KOPT-K1 (cell line): ENCODE data around the gene TUBA1C.
"Not testable (repeated sequence)": the region's sequence is repeated elsewhere in the genome, so short reads cannot be mapped to it uniquely, and the experiment has no call there.

Experiments used
- H3K27ac ChIP-seq: fragments of 200-600 bp; sonication (generic); 2 replicates; pipeline ENCODE4 v1.5.1; 2016; ENCODE audit warnings: antibody characterized with exemption, mild to moderate bottlenecking, low read depth, low read length; ENCODE audit not compliant: poor library complexity, severe bottlenecking
- H3K36me3 ChIP-seq: fragments of 200-600 bp; sonication (generic); 2 replicates; pipeline ENCODE4 v1.5.1; 2017; ENCODE audit warnings: antibody characterized with exemption, mild to moderate bottlenecking, low read length, moderate library complexity; ENCODE audit not compliant: insufficient read depth
- H3K9me3 ChIP-seq: fragments of 200-600 bp; sonication (generic); 2 replicates; pipeline ENCODE4 v1.5.1; 2017; ENCODE audit warnings: antibody characterized with exemption, low read length, mild to moderate bottlenecking; ENCODE audit not compliant: insufficient read depth, poor library complexity, severe bottlenecking

Gene TUBA1C

GRCh38 chr12:49236423-49236822 lies 28.5 kb upstream of the TUBA1C start:
- Histone ChIP-seq H3K27ac (no peak overlapping the region), H3K9me3 (no peaks in the 10 kb centered on the region), H3K36me3 (no peaks in the 10 kb centered on the region)

- no peaks in the 10 kb centered on the region for H3K36me3 ChIP-seq
- no peak overlapping the region for H3K27ac ChIP-seq
- no peaks in the 10 kb centered on the region for H3K9me3 ChIP-seq
These were observed 21.3 kb upstream of the TUBA1C start for GRCh38 chr12:49243631-49244030.

GRCh38 chr12:49244176-49244575 lies 20.7 kb upstream of the TUBA1C start:
- Histone ChIP-seq H3K9me3 (no peaks in the 10 kb centered on the region), H3K36me3 (no peaks in the 10 kb centered on the region), H3K27ac (no peak overlapping the region)

- H3K27ac ChIP-seq, result no peak overlapping the region
- H3K36me3 ChIP-seq, result no peaks in the 10 kb centered on the region
- no peaks in the 10 kb centered on the region for H3K9me3 ChIP-seq
These were observed 13.5 kb upstream of the TUBA1C start for GRCh38 chr12:49251357-49251756.

- no peaks in the 10 kb centered on the region for H3K9me3 ChIP-seq
- no peaks in the 10 kb centered on the region for H3K36me3 ChIP-seq
- no peak overlapping the region for H3K27ac ChIP-seq
These were observed 11.8 kb upstream of the TUBA1C start for GRCh38 chr12:49253033-49253623.

- H3K27ac ChIP-seq, H3K9me3 ChIP-seq, H3K36me3 ChIP-seq: not testable (repeated sequence)
These were observed 9.4 kb upstream of the TUBA1C start for GRCh38 chr12:49255456-49255855.

- Histone ChIP-seq H3K36me3 (no peaks in the 10 kb centered on the region), H3K27ac (no peak overlapping the region), H3K9me3 (no peaks in the 10 kb centered on the region)
These were observed 8.8 kb upstream of the TUBA1C start for GRCh38 chr12:49255857-49256637.

- H3K27ac ChIP-seq, H3K9me3 ChIP-seq, H3K36me3 ChIP-seq: not testable (repeated sequence)
These were observed 7.2 kb upstream of the TUBA1C start for GRCh38 chr12:49257508-49258184.

GRCh38 chr12:49259452-49259851 lies 5.4 kb upstream of the TUBA1C start:
- no peaks in the 10 kb centered on the region for H3K9me3 ChIP-seq
- H3K36me3 ChIP-seq, result no peaks in the 10 kb centered on the region
- no peak overlapping the region for H3K27ac ChIP-seq

GRCh38 chr12:49260166-49260565 lies 4.7 kb upstream of the TUBA1C start:
- no peak overlapping the region for H3K27ac ChIP-seq
- no peaks in the 10 kb centered on the region for H3K36me3 ChIP-seq

GRCh38 chr12:49260571-49261363 lies 4.1 kb upstream of the TUBA1C start:
- Histone ChIP-seq H3K9me3 (no peaks in the 10 kb centered on the region), H3K36me3 (no peaks in the 10 kb centered on the region), H3K27ac (no peak overlapping the region)

More at GRCh38 chr12:49260166-49260565, 4.7 kb upstream of the TUBA1C start:
- no peaks in the 10 kb centered on the region for H3K9me3 ChIP-seq

GRCh38 chr12:49261721-49262120 lies 3.2 kb upstream of the TUBA1C start:
- no peaks in the 10 kb centered on the region for H3K9me3 ChIP-seq
- H3K27ac ChIP-seq, result no peak overlapping the region
- peaks cover 5% of the 10 kb centered on the region for H3K36me3 ChIP-seq

GRCh38 chr12:49263400-49263763 lies 1.5 kb upstream of the TUBA1C start:
- Histone ChIP-seq H3K27ac (peak overlapping the region; percentile 89), H3K36me3 (peaks cover 22% of the 10 kb centered on the region)

GRCh38 chr12:49264466-49264872 lies 413 bp upstream of the TUBA1C start:
- no peaks in the 10 kb centered on the region for H3K9me3 ChIP-seq
- H3K36me3 ChIP-seq, result peaks cover 33% of the 10 kb centered on the region
- H3K27ac ChIP-seq, result peak overlapping the region; percentile 89

More at GRCh38 chr12:49263400-49263763, 1.5 kb upstream of the TUBA1C start:
- H3K9me3 ChIP-seq, result no peaks in the 10 kb centered on the region

- not testable (repeated sequence) for H3K9me3 ChIP-seq, H3K27ac ChIP-seq
- H3K36me3 ChIP-seq, result peaks cover 78% of the 10 kb centered on the region
These were observed 4.3 kb downstream of the TUBA1C start for GRCh38 chr12:49269191-49269590.
